ENCODE results near the gene GPC5.

- TF ChIP-seq, protein P1, sequence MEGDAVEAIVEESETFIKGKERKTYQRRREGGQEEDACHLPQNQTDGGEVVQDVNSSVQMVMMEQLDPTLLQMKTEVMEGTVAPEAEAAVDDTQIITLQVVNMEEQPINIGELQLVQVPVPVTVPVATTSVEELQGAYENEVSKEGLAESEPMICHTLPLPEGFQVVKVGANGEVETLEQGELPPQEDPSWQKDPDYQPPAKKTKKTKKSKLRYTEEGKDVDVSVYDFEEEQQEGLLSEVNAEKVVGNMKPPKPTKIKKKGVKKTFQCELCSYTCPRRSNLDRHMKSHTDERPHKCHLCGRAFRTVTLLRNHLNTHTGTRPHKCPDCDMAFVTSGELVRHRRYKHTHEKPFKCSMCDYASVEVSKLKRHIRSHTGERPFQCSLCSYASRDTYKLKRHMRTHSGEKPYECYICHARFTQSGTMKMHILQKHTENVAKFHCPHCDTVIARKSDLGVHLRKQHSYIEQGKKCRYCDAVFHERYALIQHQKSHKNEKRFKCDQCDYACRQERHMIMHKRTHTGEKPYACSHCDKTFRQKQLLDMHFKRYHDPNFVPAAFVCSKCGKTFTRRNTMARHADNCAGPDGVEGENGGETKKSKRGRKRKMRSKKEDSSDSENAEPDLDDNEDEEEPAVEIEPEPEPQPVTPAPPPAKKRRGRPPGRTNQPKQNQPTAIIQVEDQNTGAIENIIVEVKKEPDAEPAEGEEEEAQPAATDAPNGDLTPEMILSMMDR (conservative IDR thresholded peaks at IDR 0.05; ENCODE audit: low read depth, low read length): no peak
- no peak for TF ChIP-seq EZH2 (IDR thresholded peaks at IDR 0.05; ENCODE audit: borderline replicate concordance, low read depth, low read length, poor library complexity, severe bottlenecking)
Observed at GRCh38 chr13:92362717-92363116, 964.3 kb downstream of the GPC5 start.

All from A673 (cell line).